ENCODE results near the gene PCSK5. TPM values are rescaled to one million over a fixed set of nuclear protein-coding genes. Genes with fewer than 3 reads are reported as not detected.

Gene PCSK5
- total RNA-seq, 1 donor from 2014 or later: 16.7 TPM

GRCh38 chr9:76247426-76247825, 357.0 kb downstream of the PCSK5 start:
- Histone ChIP-seq H3K9ac (ENCODE audit: low read depth in 1 of 3, low read length in 3 of 3) (no peak overlapping the region), H3K9me3 (ENCODE audit: control insufficient read depth in 3 of 3, low read length in 3 of 3) (no peaks in the 10 kb centered on the region), H3K4me3 (ENCODE audit: low read length in 3 of 3) (no peak overlapping the region), H3K27ac (ENCODE audit: low read depth, low read length) (no peak overlapping the region), H3K4me1 (ENCODE audit: control insufficient read depth in 3 of 3, insufficient read depth in 3 of 3, low read length in 3 of 3) (no peaks in the 10 kb centered on the region), H3K27me3 (ENCODE audit: control insufficient read depth in 3 of 3, insufficient read depth in 3 of 3, low read length in 3 of 3) (no peaks in the 10 kb centered on the region), H3K36me3 (ENCODE audit: control insufficient read depth in 3 of 3, insufficient read depth in 3 of 3, low read length in 3 of 3) (no peaks in the 10 kb centered on the region)

- no peak overlapping the region for H3K27ac ChIP-seq (ENCODE audit: low read depth, low read length)
- H3K4me1 ChIP-seq (ENCODE audit: control insufficient read depth in 3 of 3, insufficient read depth in 3 of 3, low read length in 3 of 3): no peaks in the 10 kb centered on the region
- H3K27me3 ChIP-seq (ENCODE audit: control insufficient read depth in 3 of 3, insufficient read depth in 3 of 3, low read length in 3 of 3): no peaks in the 10 kb centered on the region
- H3K9ac ChIP-seq (ENCODE audit: low read depth in 1 of 3, low read length in 3 of 3): no peak overlapping the region
- H3K9me3 ChIP-seq (ENCODE audit: control insufficient read depth in 3 of 3, low read length in 3 of 3): no peaks in the 10 kb centered on the region
- no peaks in the 10 kb centered on the region for H3K36me3 ChIP-seq (ENCODE audit: control insufficient read depth in 3 of 3, insufficient read depth in 3 of 3, low read length in 3 of 3)
- H3K4me3 ChIP-seq (ENCODE audit: low read length in 3 of 3): no peak overlapping the region
These were observed 358.8 kb downstream of the PCSK5 start for GRCh38 chr9:76249309-76249708.

GRCh38 chr9:76255781-76256455, 365.4 kb downstream of the PCSK5 start:
- Histone ChIP-seq H3K36me3 (ENCODE audit: control insufficient read depth in 3 of 3, insufficient read depth in 3 of 3, low read length in 3 of 3) (no peaks in the 10 kb centered on the region), H3K9me3 (ENCODE audit: control insufficient read depth in 3 of 3, low read length in 3 of 3) (no peaks in the 10 kb centered on the region), H3K4me3 (ENCODE audit: low read length in 3 of 3) (peak overlapping the region; percentile 0 to 50 (median 29)), H3K27me3 (ENCODE audit: control insufficient read depth in 3 of 3, insufficient read depth in 3 of 3, low read length in 3 of 3) (no peaks in the 10 kb centered on the region), H3K9ac (ENCODE audit: low read depth in 1 of 3, low read length in 3 of 3) (no peak overlapping the region), H3K27ac (ENCODE audit: low read depth, low read length) (peak overlapping the region; percentile 54), H3K4me1 (ENCODE audit: control insufficient read depth in 3 of 3, insufficient read depth in 3 of 3, low read length in 3 of 3) (peaks cover 0 to 9% (median 2%) of the 10 kb centered on the region in 3 donors)

GRCh38 chr9:76257311-76257710, 366.8 kb downstream of the PCSK5 start:
- Histone ChIP-seq H3K36me3 (ENCODE audit: control insufficient read depth in 3 of 3, insufficient read depth in 3 of 3, low read length in 3 of 3) (no peaks in the 10 kb centered on the region), H3K4me1 (ENCODE audit: control insufficient read depth in 3 of 3, insufficient read depth in 3 of 3, low read length in 3 of 3) (peaks cover 0 to 9% (median 2%) of the 10 kb centered on the region in 3 donors), H3K9ac (ENCODE audit: low read depth in 1 of 3, low read length in 3 of 3) (no peak overlapping the region), H3K9me3 (ENCODE audit: control insufficient read depth in 3 of 3, low read length in 3 of 3) (no peaks in the 10 kb centered on the region), H3K4me3 (ENCODE audit: low read length in 3 of 3) (no peak overlapping the region), H3K27ac (ENCODE audit: low read depth, low read length) (no peak overlapping the region), H3K27me3 (ENCODE audit: control insufficient read depth in 3 of 3, insufficient read depth in 3 of 3, low read length in 3 of 3) (no peaks in the 10 kb centered on the region)

GRCh38 chr9:76266649-76267283, 376.3 kb downstream of the PCSK5 start:
- H3K4me3 ChIP-seq (ENCODE audit: low read length in 3 of 3): no peak overlapping the region
- no peak overlapping the region for H3K9ac ChIP-seq (ENCODE audit: low read depth in 1 of 3, low read length in 3 of 3)
- no peaks in the 10 kb centered on the region for H3K4me1 ChIP-seq (ENCODE audit: control insufficient read depth in 3 of 3, insufficient read depth in 3 of 3, low read length in 3 of 3)
- no peaks in the 10 kb centered on the region for H3K36me3 ChIP-seq (ENCODE audit: control insufficient read depth in 3 of 3, insufficient read depth in 3 of 3, low read length in 3 of 3)
- no peak overlapping the region for H3K27ac ChIP-seq (ENCODE audit: low read depth, low read length)
- no peaks in the 10 kb centered on the region for H3K27me3 ChIP-seq (ENCODE audit: control insufficient read depth in 3 of 3, insufficient read depth in 3 of 3, low read length in 3 of 3)
- no peaks in the 10 kb centered on the region for H3K9me3 ChIP-seq (ENCODE audit: control insufficient read depth in 3 of 3, low read length in 3 of 3)

GRCh38 chr9:76267284-76267652, 376.8 kb downstream of the PCSK5 start:
- no peak overlapping the region for H3K9ac ChIP-seq (ENCODE audit: low read depth in 1 of 3, low read length in 3 of 3)
- H3K9me3 ChIP-seq (ENCODE audit: control insufficient read depth in 3 of 3, low read length in 3 of 3): no peaks in the 10 kb centered on the region
- H3K4me3 ChIP-seq (ENCODE audit: low read length in 3 of 3): no peak overlapping the region
- H3K27ac ChIP-seq (ENCODE audit: low read depth, low read length): no peak overlapping the region
- no peaks in the 10 kb centered on the region for H3K36me3 ChIP-seq (ENCODE audit: control insufficient read depth in 3 of 3, insufficient read depth in 3 of 3, low read length in 3 of 3)
- no peaks in the 10 kb centered on the region for H3K27me3 ChIP-seq (ENCODE audit: control insufficient read depth in 3 of 3, insufficient read depth in 3 of 3, low read length in 3 of 3)
- H3K4me1 ChIP-seq (ENCODE audit: control insufficient read depth in 3 of 3, insufficient read depth in 3 of 3, low read length in 3 of 3): no peaks in the 10 kb centered on the region

- H3K9ac ChIP-seq (ENCODE audit: low read depth in 1 of 3, low read length in 3 of 3): no peak overlapping the region
- H3K9me3 ChIP-seq (ENCODE audit: control insufficient read depth in 3 of 3, low read length in 3 of 3): no peaks in the 10 kb centered on the region
- no peaks in the 10 kb centered on the region for H3K27me3 ChIP-seq (ENCODE audit: control insufficient read depth in 3 of 3, insufficient read depth in 3 of 3, low read length in 3 of 3)
- H3K27ac ChIP-seq (ENCODE audit: low read depth, low read length): peak overlapping the region; percentile 25
- no peaks in the 10 kb centered on the region for H3K36me3 ChIP-seq (ENCODE audit: control insufficient read depth in 3 of 3, insufficient read depth in 3 of 3, low read length in 3 of 3)
- no peak overlapping the region for H3K4me3 ChIP-seq (ENCODE audit: low read length in 3 of 3)
- H3K4me1 ChIP-seq (ENCODE audit: control insufficient read depth in 3 of 3, insufficient read depth in 3 of 3, low read length in 3 of 3): no peaks in the 10 kb centered on the region
These were observed 379.3 kb downstream of the PCSK5 start for GRCh38 chr9:76269789-76270188.

GRCh38 chr9:76271755-76272154, 381.3 kb downstream of the PCSK5 start:
- no peak overlapping the region for H3K9ac ChIP-seq (ENCODE audit: low read depth in 1 of 3, low read length in 3 of 3)
- H3K27me3 ChIP-seq (ENCODE audit: control insufficient read depth in 3 of 3, insufficient read depth in 3 of 3, low read length in 3 of 3): no peaks in the 10 kb centered on the region
- H3K4me3 ChIP-seq (ENCODE audit: low read length in 3 of 3): no peak overlapping the region
- no peak overlapping the region for H3K27ac ChIP-seq (ENCODE audit: low read depth, low read length)
- H3K36me3 ChIP-seq (ENCODE audit: control insufficient read depth in 3 of 3, insufficient read depth in 3 of 3, low read length in 3 of 3): no peaks in the 10 kb centered on the region
- no peaks in the 10 kb centered on the region for H3K9me3 ChIP-seq (ENCODE audit: control insufficient read depth in 3 of 3, low read length in 3 of 3)
- no peaks in the 10 kb centered on the region for H3K4me1 ChIP-seq (ENCODE audit: control insufficient read depth in 3 of 3, insufficient read depth in 3 of 3, low read length in 3 of 3)

- no peaks in the 10 kb centered on the region for H3K27me3 ChIP-seq (ENCODE audit: control insufficient read depth in 3 of 3, insufficient read depth in 3 of 3, low read length in 3 of 3)
- no peak overlapping the region for H3K9ac ChIP-seq (ENCODE audit: low read depth in 1 of 3, low read length in 3 of 3)
- H3K27ac ChIP-seq (ENCODE audit: low read depth, low read length): no peak overlapping the region
- no peaks in the 10 kb centered on the region for H3K36me3 ChIP-seq (ENCODE audit: control insufficient read depth in 3 of 3, insufficient read depth in 3 of 3, low read length in 3 of 3)
- H3K4me1 ChIP-seq (ENCODE audit: control insufficient read depth in 3 of 3, insufficient read depth in 3 of 3, low read length in 3 of 3): no peaks in the 10 kb centered on the region
- no peak overlapping the region for H3K4me3 ChIP-seq (ENCODE audit: low read length in 3 of 3)
- no peaks in the 10 kb centered on the region for H3K9me3 ChIP-seq (ENCODE audit: control insufficient read depth in 3 of 3, low read length in 3 of 3)
These were observed 398.6 kb downstream of the PCSK5 start for GRCh38 chr9:76289042-76289441.

GRCh38 chr9:76289703-76290102, 399.2 kb downstream of the PCSK5 start:
- H3K27me3 ChIP-seq (ENCODE audit: control insufficient read depth in 3 of 3, insufficient read depth in 3 of 3, low read length in 3 of 3): no peaks in the 10 kb centered on the region
- no peaks in the 10 kb centered on the region for H3K9me3 ChIP-seq (ENCODE audit: control insufficient read depth in 3 of 3, low read length in 3 of 3)
- H3K27ac ChIP-seq (ENCODE audit: low read depth, low read length): no peak overlapping the region
- H3K4me3 ChIP-seq (ENCODE audit: low read length in 3 of 3): no peak overlapping the region
- H3K4me1 ChIP-seq (ENCODE audit: control insufficient read depth in 3 of 3, insufficient read depth in 3 of 3, low read length in 3 of 3): no peaks in the 10 kb centered on the region
- H3K36me3 ChIP-seq (ENCODE audit: control insufficient read depth in 3 of 3, insufficient read depth in 3 of 3, low read length in 3 of 3): no peaks in the 10 kb centered on the region
- H3K9ac ChIP-seq (ENCODE audit: low read depth in 1 of 3, low read length in 3 of 3): no peak overlapping the region
